HG02840 (cell line): ENCODE measurements around the gene SPOCK1.
"Not testable (repeated sequence)": the region's sequence is repeated elsewhere in the genome, so short reads cannot be mapped to it uniquely, and the experiment has no call there.

Source experiments
- ATAC-seq: cut with Tn5 transposase; IDR thresholded peaks from one replicate; pipeline ENCODE4 v1.9.1; 2021; ENCODE audit warnings: mild to moderate bottlenecking, moderate library complexity, moderate number of reproducible peaks; ENCODE audit not compliant: unreplicated experiment, low FRiP score

The SPOCK1 gene

DNA sequence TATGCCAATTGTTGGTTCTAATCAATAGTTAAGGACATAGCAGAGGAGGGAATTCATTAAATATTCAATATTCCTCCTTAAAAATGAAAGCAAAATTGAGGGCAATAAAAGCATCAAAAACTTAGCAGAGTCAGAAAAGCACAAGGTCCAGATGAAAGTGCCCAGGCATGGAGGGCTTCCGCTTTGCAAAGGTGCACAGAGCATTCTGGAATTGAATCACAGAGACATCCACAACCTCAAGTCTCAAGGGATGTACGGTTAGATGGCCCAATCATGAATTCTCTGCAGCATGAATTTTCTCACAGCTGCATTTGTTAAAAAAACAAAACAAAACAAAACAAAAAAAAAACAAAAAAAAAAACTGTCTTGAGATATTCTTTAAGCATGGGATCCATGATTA is 253.7 kb downstream of the SPOCK1 start:
- no peak for ATAC-seq

DNA sequence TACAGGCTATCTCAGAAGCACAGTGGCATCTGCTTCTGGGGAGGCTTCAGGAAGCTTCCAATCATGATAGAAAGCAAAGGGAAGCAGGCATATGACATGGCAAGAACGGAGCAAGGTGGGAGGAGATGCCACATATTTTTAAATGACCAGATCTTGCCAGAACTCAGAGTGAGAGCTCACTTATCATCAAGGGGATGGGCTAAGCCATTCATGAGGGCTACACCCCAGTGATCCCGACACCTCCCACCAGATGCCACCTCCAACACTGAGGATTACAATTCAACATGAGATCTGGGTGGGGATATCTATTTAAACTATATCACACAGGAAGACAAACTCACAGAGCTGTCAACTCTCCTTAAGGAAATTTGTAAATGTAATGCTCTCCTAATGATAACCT is 258.8 kb downstream of the SPOCK1 start:
- no peak for ATAC-seq

- ATAC-seq = no peak
These were observed 262.1 kb downstream of the SPOCK1 start for GRCh38 chr5:137236849-137237507.

DNA sequence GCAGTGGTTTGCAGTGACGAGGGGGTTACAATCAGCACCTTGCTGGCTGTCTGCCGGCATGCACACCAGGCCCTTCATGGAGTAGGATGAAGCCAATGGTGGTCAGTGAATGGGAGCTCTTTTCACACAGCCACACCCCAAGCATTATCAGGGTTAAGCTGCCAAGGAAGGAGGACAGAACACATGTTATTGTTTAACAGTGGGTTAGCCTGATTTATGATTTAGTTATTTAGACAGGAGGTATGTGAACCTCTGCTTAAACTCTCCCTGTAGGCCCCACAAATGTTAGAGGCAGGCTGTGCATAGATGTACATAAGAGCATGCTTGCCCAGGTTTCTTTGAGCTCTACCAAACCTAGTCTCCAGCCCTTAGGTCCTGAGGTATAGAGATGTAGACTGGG is 262.9 kb downstream of the SPOCK1 start:
- no peak for ATAC-seq

DNA sequence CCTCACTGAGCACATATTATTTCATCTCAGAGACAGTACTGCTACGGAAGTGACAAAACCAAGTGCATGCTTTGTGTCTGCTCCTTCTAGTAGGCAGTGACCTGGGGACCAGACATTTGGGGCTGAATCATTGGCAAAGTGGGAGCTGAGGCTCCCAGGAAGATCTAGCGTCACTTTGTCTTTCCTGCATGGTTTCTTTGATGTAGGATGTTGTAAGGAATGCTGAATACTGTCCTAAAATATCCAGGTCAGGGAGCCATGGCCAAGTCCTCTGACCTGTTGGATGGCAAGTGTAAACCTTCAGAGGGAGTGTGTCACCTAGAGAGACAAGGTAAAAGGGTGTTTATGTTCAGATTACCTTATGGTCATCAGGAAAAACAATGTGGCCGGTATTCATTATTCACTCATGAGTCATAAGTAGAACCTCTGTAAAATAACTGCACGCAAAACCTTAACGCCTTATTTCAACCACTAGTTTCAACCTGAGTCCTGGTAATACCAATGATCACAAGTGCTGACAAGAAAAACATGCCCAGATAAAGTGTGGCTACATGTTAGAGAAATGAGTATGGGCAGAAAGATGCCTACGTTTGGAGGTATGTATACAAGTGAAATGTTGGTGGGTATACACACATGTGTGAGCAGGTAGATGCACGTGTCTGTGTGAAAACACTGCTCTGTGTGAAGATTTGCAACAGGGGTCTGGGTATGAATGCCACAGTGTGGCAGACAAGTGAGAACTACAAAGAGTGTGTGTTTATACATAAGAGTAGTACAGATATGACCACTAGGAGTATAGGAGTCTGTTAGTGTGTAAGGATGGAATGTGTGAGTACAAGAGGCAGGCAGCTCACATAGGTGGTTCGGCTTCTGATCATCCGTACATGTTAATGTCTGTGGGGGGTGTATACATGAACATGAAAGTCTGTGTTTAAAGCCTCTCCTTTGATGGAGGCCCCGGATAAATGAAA is 263.9 kb downstream of the SPOCK1 start:
- no peak for ATAC-seq

DNA sequence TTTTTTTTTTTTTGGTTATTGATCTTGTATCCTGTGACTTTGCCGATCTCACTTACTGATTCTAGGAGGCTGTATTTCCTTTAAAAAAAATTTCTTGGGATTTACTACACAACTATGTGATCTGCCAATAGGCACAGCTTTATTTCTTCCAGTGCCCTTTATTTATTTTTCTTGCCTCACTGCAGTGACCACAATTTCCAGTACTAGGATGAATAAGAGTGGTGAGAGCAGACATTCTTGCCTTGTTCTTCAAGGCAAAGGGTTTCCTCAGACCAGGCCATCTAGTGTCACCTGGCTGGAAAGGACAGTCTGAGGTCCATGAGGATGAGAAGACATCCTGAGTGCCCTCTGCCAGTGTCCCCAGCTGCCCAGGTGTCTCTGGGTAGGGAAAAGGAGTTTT is 265.4 kb downstream of the SPOCK1 start:
- ATAC-seq = no peak

DNA sequence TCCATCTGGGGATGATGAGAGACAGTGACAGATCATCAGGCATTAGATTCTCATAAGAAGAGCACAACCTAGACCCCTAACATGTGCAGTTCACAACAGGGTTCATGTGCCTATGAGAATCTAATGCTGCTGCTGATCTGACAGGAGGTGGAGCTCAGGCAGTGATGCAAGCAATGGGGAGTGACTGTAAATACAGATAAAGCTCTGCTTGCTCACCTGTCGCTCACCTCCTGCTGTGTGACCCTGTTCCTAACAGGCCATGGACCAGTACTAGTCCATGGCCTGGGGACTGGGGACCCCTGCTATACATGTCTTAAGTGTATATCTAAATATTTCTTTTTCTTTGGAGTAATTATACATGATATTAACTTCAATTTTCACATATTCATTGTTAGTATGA is 265.8 kb downstream of the SPOCK1 start:
- ATAC-seq = not testable (repeated sequence)

DNA sequence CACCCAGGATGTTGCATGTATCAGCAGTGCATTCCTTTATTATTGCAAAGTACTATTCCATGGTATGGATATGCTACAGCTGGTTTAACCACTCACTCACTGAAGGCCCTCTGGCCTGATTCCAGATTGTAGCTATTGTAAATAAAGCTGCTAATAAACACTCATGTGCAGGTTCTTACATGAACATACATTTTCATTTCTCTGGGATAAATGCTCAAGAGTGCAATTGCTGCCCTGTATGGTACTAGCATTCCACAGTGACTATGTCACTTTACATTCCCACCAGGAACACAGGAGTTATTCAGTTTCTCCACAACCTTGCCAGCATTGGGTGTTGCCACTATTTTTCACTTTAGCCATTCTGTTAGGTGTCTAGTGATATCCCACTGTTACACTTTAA is 267.6 kb downstream of the SPOCK1 start:
- ATAC-seq = no peak

DNA sequence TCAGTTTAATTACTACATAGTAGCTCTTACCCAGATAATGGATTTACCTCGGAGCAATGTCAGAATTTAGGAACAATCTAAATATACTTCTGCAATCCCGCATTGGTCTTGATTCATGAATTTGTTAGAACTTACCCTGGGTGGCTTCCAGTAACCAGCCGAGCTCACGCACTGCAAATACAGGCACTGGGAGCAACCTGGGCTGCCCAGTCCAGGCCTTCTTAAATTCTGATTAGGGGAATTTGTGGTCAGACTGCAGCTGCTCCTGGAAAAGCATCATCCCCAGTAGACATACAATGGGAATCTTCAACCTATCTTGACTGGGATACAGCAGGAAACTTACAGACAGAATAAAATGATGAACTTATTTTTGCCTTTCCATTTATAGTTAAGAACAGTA is 270.3 kb downstream of the SPOCK1 start:
- ATAC-seq = no peak

- no peak for ATAC-seq
These were observed 273.0 kb downstream of the SPOCK1 start for GRCh38 chr5:137226081-137226480.

- ATAC-seq = no peak
These were observed 275.5 kb downstream of the SPOCK1 start for GRCh38 chr5:137223324-137224295.

DNA sequence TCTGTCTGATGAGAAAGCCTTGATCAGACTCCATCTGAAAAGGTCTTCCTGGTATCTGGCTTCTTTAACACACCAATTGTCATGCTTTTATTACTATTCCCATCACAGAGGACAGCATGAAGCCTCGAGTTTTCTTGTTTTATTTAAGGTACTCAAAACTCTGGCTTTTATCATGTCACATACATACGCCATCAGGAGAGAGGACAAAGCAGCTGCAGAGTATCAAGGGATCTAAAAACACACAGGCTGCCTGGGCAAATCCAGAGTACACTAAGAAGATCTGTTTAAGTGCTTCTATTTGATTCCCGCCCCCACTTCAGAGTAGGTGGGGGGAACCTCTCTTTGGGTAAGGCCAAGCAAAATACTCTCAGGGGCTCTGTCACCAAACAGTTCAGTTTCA is 277.2 kb downstream of the SPOCK1 start:
- no peak for ATAC-seq

GRCh38 chr5:137220523-137220927 is 278.6 kb downstream of the SPOCK1 start:
- ATAC-seq = peak; percentile 66

GRCh38 chr5:137218896-137219295 is 280.2 kb downstream of the SPOCK1 start:
- ATAC-seq = no peak

GRCh38 chr5:137218471-137218870 is 280.7 kb downstream of the SPOCK1 start:
- no peak for ATAC-seq

DNA sequence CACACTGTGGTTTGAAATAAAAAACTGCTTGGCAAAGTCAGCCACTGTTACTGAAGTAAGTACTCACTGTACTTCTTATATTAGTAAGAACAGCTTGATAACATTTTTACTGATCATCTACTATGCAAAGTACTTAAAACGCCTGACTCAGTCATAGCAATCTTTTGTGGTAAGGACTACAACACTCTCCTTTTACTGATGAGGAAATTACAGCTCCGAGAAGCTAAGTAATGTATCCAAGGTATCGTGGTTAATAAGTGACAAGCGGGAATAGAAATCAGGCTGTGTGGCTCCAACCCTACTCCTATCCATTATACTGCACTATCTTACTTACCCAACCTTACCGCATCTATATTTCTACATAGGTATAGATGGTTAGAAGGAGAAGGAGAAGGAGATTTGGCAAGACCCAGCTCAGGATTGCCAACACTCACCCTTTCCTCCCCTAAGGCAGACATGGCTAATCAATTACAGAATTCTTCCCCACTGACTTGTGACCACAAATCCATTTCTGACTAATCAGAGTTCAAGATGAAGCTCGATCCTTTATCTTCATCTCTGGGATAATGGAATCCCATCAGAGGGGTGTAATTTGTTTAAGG is 281.4 kb downstream of the SPOCK1 start:
- ATAC-seq = no peak

- no peak for ATAC-seq
These were observed 282.0 kb downstream of the SPOCK1 start for GRCh38 chr5:137216976-137217598.

DNA sequence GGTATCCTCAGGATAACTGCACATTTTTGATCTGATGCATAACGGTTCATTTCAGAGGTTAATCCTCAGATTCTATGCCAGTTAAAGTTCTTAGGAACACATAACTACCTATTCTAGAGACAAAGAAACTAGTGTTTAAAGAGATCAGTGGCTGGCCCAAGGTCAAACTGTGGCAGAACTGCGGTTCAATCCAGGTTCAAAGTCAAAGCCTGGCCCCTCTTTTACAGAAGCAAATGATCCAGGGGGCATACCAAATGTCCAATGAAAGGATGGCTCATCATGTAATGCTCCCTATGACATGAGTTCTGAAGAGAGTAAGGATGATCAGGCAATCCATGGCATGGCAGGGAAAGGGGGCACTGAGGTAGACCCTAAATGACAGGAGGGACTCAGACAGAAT is 283.3 kb downstream of the SPOCK1 start:
- no peak for ATAC-seq

DNA sequence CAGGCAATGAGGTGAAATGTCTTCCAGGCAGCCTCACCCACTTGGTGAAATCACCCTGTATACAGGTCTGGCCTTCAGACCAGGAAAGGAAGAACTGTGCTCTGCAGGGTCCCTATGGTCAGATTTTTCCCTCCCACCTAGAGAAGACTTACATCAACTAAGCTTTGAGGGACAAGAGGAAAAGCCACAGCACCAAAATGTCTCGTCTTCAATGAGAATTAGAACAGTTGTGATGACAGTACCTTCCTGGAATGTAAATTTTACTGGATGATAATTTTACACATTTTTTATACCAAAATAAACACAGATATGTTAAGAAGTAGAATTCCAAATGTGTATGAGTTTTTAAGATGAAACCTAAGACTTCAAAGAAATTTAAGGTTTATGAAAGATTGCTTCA is 283.9 kb downstream of the SPOCK1 start:
- no peak for ATAC-seq
